ENCODE data around the gene HIF1A. TPM values are rescaled to one million over a fixed set of nuclear protein-coding genes. Genes with fewer than 3 reads are reported as not detected.

Gene HIF1A
- total and polyA plus RNA-seq, 2 of the 8 experiments (the other 6 are each of a cell fraction or from before 2014, with no cell fraction given): 54.8 to 175 TPM

DNA sequence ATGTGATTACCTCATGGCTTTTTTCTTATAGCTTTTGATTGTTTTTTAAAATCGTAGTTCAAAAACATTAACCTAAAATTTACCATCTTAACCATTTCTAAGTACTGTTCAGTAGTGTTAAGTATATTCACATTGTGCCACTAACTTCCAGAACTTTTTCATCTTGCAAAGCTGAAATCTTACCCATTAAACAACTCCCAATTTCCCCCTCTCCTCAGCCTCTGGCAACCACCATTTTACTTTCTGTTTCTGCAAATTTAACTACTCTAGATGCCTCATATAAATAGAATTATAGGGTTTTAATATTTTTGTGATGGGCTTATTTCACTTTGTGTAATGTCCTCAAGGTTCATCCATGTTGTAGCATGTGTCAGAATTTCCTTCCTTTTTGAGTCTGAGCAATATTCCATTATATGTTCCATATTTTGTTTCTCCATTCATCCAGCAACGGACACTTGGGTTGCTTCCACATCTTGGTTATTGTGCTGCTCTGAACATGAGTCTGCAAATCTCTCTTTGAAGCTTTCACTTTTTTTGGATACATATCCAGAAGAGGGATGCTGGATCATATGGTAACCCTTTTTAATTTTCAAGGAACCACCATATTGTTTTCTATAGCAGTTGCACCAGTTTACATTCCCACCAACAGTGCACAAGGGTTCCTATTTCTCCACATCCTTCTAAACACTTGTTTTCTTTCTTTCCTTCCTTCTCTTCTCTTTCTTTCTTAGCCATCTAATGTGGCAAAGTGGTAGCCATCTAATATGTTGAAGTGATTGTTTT, 5.0 kb downstream of the HIF1A start (continued):
- TF ChIP-seq CREB1 (IDR thresholded peaks at IDR 0.05) (no peak), SP4 (IDR thresholded peaks at IDR 0.05; ENCODE audit: low read length) (no peak), ASH2L (IDR thresholded peaks at IDR 0.05; ENCODE audit: low read length) (no peak), MAFK (IDR thresholded peaks at IDR 0.05; ENCODE audit: low read depth, low read length) (no peak), EGR1 (IDR thresholded peaks at IDR 0.05; ENCODE audit: borderline replicate concordance, low read depth, low read length) (no peak), PHF8 (conservative IDR thresholded peaks at IDR 0.05; ENCODE audit: low read depth, low read length) (no peak), GTF2F1 (IDR thresholded peaks at IDR 0.05; ENCODE audit: borderline replicate concordance, low read depth, low read length) (no peak), MAX (IDR thresholded peaks at IDR 0.05) (no peak)
